Measurements from ENCODE around the gene SLC6A1. TPM values are rescaled to one million over a fixed set of nuclear protein-coding genes. Genes with fewer than 3 reads are reported as not detected.
A peak's percentile ranks its signal among the peaks of the same experiment; 100 is the strongest.

SLC6A1 gene
- total RNA-seq, 1 experiment from 2014 or later, result not detected

- H3K14ac ChIP-seq (ENCODE audit: insufficient read depth, low read length), result no peak overlapping the region
- WGBS (ENCODE audit: extremely low coverage, insufficient read length, low lambda C conversion rate), result no CpG with 5 or more reads among the region's 5 CpGs
- H4K91ac ChIP-seq (ENCODE audit: insufficient read length, low read depth, low read length), result no peak overlapping the region
- peak; percentile 52 for TF ChIP-seq CTCF (conservative IDR thresholded peaks at IDR 0.05)
- no peak overlapping the region for H3K27ac Mint-ChIP-seq
- H3K56ac ChIP-seq (ENCODE audit: insufficient read length, low read depth, low read length), result no peak overlapping the region
- peaks cover 0 to 2% of the 10 kb centered on the region in 2 experiments; a peak in 1 of 5 replicates for H3K9me3 Mint-ChIP-seq
- no peak overlapping the region for H3K9ac ChIP-seq (ENCODE audit: extremely low read depth, insufficient read length, low read length)
- H4K8ac ChIP-seq (replicated peaks; ENCODE audit: insufficient read length, low read depth, low read length), result no peak overlapping the region
- H2AFZ ChIP-seq (ENCODE audit: low read length), result no peak overlapping the region
- no peak overlapping the region for H2BK15ac ChIP-seq (ENCODE audit: low read depth, low read length)
- H3K4me1 ChIP-seq (ENCODE audit: insufficient read depth, low read length), result no peaks in the 10 kb centered on the region
- no peak overlapping the region for H4K5ac ChIP-seq (ENCODE audit: insufficient read length, low read depth, low read length)
- no peak overlapping the region for H2BK120ac ChIP-seq (ENCODE audit: low read depth, low read length, poor library complexity, severe bottlenecking)
- H2BK20ac ChIP-seq (ENCODE audit: low read depth, low read length, poor library complexity, severe bottlenecking), result no peak overlapping the region
- H3K4me2 ChIP-seq (ENCODE audit: insufficient read depth, insufficient read length, low read length), result no peak overlapping the region
- H3K27ac ChIP-seq (ENCODE audit: insufficient read length, low read depth, low read length), result no peak overlapping the region
- no peak overlapping the region for H3K18ac ChIP-seq (ENCODE audit: insufficient read length, low read depth, low read length)
- no peaks in the 10 kb centered on the region for H3K79me1 ChIP-seq (ENCODE audit: insufficient read depth, low read depth, low read length, poor library complexity, severe bottlenecking)
- no peak overlapping the region for H2BK5ac ChIP-seq (ENCODE audit: insufficient read length, low read length)
- H2BK12ac ChIP-seq (ENCODE audit: insufficient read length, low read depth, low read length), result no peak overlapping the region
- H3K9me3 ChIP-seq (ENCODE audit: control insufficient read depth, low read depth, low read length), result no peaks in the 10 kb centered on the region
- H3K23ac ChIP-seq (ENCODE audit: insufficient read length, low read depth, low read length), result no peak overlapping the region
- H3K36me3 Mint-ChIP-seq (ENCODE audit: insufficient read depth in 1 of 3, low read depth in 3 of 3), result no peaks in the 10 kb centered on the region
- H3K27me3 ChIP-seq (ENCODE audit: insufficient read depth, low read length), result no peaks in the 10 kb centered on the region
- H3K4ac ChIP-seq (ENCODE audit: low read depth, low read length), result no peak overlapping the region
- no peaks in the 10 kb centered on the region for H3K23me2 ChIP-seq (ENCODE audit: insufficient read length, low read depth, low read length, poor library complexity, severe bottlenecking)
- H4K20me1 ChIP-seq (ENCODE audit: control insufficient read depth, insufficient read depth, insufficient read length), result no peaks in the 10 kb centered on the region
- no peak overlapping the region for H2AK5ac ChIP-seq (ENCODE audit: insufficient read length, low read length)
- no peak overlapping the region for H3K4me3 Mint-ChIP-seq
- peaks cover 3 to 5% of the 10 kb centered on the region in 2 experiments; a peak in 3 of 4 replicates for H3K4me1 Mint-ChIP-seq
- no peak overlapping the region for H3T11ph ChIP-seq (ENCODE audit: low read length)
- peaks cover 5% of the 10 kb centered on the region for H3K27me3 Mint-ChIP-seq (ENCODE audit: low read depth)
- no peaks in the 10 kb centered on the region for H3K79me2 ChIP-seq (ENCODE audit: insufficient read depth, low read length)
- DNase-seq, result no peak
Observed at GRCh38 chr3:11045536-11045935, 53.0 kb downstream of the SLC6A1 start.
